Stomach (tissue), 4 donors: Measurements from ENCODE around the gene SLC7A5.

ENCODE experiments used
- POLR2AphosphoS5 ChIP-seq, 3 donors: sonication (generic); formaldehyde crosslinking; IDR thresholded peaks; one replicate each; pipeline ENCODE4 v1.6.1; 2016; ENCODE audit warnings: antibody characterized with exemption in 3 of 3
- TF ChIP-seq, protein P1 (sequence below), 7 experiments: fragments of 450-650 bp in 4 of 7; fragments of 200-600 bp in 3 of 7; sonication (generic) in 3 of 7; IDR thresholded peaks; one replicate each; pipeline ENCODE4 v1.5.1; 2016 to 2019; ENCODE audit warnings: antibody characterized with exemption in 7 of 7, control low read depth in 2 of 7, mild to moderate bottlenecking in 1 of 7

DNA sequence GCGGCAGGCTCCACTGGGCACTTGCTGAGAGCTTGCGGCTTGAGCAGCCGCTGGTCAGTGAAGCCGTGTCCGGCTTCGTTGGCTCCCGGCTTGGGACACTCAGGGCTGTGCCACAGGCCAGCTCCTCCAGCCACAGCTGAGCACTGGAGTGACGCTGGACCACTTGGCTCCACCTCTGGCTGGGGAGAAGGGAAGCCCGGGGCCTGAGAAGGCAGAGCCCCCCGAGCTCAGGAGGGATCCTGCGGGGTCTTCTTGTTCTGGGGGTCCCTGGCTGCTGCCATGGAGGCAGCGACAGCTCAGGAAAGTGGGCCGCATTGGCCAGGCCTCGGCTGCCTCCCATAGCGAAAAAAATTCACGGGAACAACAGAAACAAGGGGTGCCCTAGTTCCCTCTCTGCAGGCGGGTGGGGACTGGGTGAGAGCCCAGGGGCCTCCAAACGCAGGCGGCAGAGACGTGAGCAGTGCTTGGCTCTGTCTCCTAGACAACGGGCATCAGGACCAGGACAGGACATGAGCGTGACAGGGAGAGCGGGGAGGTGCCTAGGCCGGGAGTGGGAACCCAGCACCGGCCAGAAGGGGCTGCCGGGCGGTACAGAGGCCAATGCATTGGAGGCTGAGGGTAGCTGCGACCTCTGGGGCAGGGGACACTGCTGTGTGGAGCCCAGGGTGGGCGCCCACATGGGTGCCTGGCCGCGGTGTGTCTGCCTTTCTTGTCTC, 37.7 kb downstream of the SLC7A5 start:
- TF ChIP-seq, protein P1, sequence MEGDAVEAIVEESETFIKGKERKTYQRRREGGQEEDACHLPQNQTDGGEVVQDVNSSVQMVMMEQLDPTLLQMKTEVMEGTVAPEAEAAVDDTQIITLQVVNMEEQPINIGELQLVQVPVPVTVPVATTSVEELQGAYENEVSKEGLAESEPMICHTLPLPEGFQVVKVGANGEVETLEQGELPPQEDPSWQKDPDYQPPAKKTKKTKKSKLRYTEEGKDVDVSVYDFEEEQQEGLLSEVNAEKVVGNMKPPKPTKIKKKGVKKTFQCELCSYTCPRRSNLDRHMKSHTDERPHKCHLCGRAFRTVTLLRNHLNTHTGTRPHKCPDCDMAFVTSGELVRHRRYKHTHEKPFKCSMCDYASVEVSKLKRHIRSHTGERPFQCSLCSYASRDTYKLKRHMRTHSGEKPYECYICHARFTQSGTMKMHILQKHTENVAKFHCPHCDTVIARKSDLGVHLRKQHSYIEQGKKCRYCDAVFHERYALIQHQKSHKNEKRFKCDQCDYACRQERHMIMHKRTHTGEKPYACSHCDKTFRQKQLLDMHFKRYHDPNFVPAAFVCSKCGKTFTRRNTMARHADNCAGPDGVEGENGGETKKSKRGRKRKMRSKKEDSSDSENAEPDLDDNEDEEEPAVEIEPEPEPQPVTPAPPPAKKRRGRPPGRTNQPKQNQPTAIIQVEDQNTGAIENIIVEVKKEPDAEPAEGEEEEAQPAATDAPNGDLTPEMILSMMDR (IDR thresholded peaks at IDR 0.05): no peak
- no peak for TF ChIP-seq POLR2AphosphoS5 (IDR thresholded peaks at IDR 0.05)
